HCT116 (cell line): ENCODE results near the gene OPCML. TPM values are rescaled to one million over a fixed set of nuclear protein-coding genes. Genes with fewer than 3 reads are reported as not detected.

Experiments used
- ATAC-seq: fragments of 200-7000 bp; cut with Tn5 transposase; 2 replicates; pipeline ENCODE4 v1.9.1; 2020; ENCODE audit warnings: mild to moderate bottlenecking, moderate library complexity
- BruUV-seq: library from RNA; stranded (reverse); fragments of 400-500 nt; replicated peaks from 2 replicates; lab custom pipeline; 2021; lab: Mats Ljungman, UMichigan
- CTCF ChIA-PET: fragments of 300-600 bp; sonication (Branson Sonifier 250); formaldehyde crosslinking; loops from one replicate; lab custom pipeline; 2021; ENCODE audit warnings: antibody characterized with exemption; lab: Charles Lee
- POLR2A ChIA-PET: fragments of 300-600, 350-600 bp; sonication (Branson Sonifier 250); formaldehyde crosslinking; loops from one replicate; lab custom pipeline; 2021; ENCODE audit warnings: antibody characterized with exemption; lab: Charles Lee
- RAD21 ChIA-PET, 2 experiments: fragments of 300-600 bp; sonication (Branson Sonifier 250); formaldehyde crosslinking; loops; one replicate each; lab custom pipeline; 2023; ENCODE audit warnings: low total read pairs in 2 of 2; ENCODE audit not compliant: uncharacterized antibody in 2 of 2, unreplicated experiment in 2 of 2, low non-redundant PET in 1 of 2; lab: Charles Lee
- DNase-seq: peaks from one replicate; pipeline ENCODE4 v3.0.0-alpha.2; 2010; ENCODE audit warnings: low read depth, low spot score
- H2AFZ ChIP-seq: fragments of 200-600 bp; shearing (Covaris generic), sonication (generic); 2 replicates; pipeline ENCODE4 v1.6.1; 2017; ENCODE audit warnings: low read depth, mixed run types, mixed read lengths, antibody characterized with exemption, low read length; ENCODE audit not compliant: poor library complexity, severe bottlenecking
- H3K27ac ChIP-seq: 2 replicates; pipeline ENCODE4 v1.5.1; 2012; ENCODE audit warnings: low read depth, low read length
- H3K27me3 ChIP-seq: fragments of 200-600 bp; sonication (generic); 2 replicates; pipeline ENCODE4 v1.6.1; 2016; ENCODE audit warnings: mixed run types, low read length, mixed read lengths; ENCODE audit not compliant: insufficient read depth
- H3K36me3 ChIP-seq, 2 experiments: fragments of 200-500 bp in 1 of 2; fragments of 200-600 bp in 1 of 2; sonication (Bioruptor generic) in 1 of 2; sonication (generic) in 1 of 2; 2 replicates each; pipeline versions ENCODE4 v1.5.1 to v1.6.1; 2014 to 2016; ENCODE audit warnings: low read length in 2 of 2, inconsistent platforms in 1 of 2, mixed read lengths in 1 of 2, mixed run types in 1 of 2; ENCODE audit not compliant: insufficient read depth in 2 of 2, control insufficient read depth in 1 of 2
- H3K4me1 ChIP-seq, 2 experiments: fragments of 200-600 bp in 1 of 2; sonication (generic) in 1 of 2; 2 replicates each; pipeline versions ENCODE4 v1.5.1 to v1.6.1; 2012 to 2017; ENCODE audit warnings: low read length in 2 of 2, inconsistent platforms in 1 of 2, mild to moderate bottlenecking in 1 of 2, mixed read lengths in 1 of 2, mixed run types in 1 of 2, moderate library complexity in 1 of 2; ENCODE audit not compliant: insufficient read depth in 2 of 2, control insufficient read depth in 1 of 2
- H3K4me2 ChIP-seq: fragments of 200-600 bp; sonication (generic); 2 replicates; pipeline ENCODE4 v1.6.1; 2017; ENCODE audit warnings: mixed run types, low read length, mixed read lengths
- H3K4me3 ChIP-seq, 2 experiments: fragments of 200-600 bp in 1 of 2; sonication (generic) in 1 of 2; replicated peaks in 1 of 2; 2 replicates each; pipeline ENCODE4 v1.5.1; 2011 to 2016; ENCODE audit warnings: low read length in 2 of 2, control low read depth in 1 of 2, low read depth in 1 of 2, mild to moderate bottlenecking in 1 of 2, mixed read lengths in 1 of 2, mixed run types in 1 of 2
- H3K79me2 ChIP-seq: fragments of 200-600 bp; sonication (generic); 2 replicates; pipeline ENCODE4 v1.6.1; 2017; ENCODE audit warnings: mild to moderate bottlenecking, mixed run types, low read length, moderate library complexity, mixed read lengths; ENCODE audit not compliant: insufficient read depth
- H3K9ac ChIP-seq: fragments of 200-600 bp; sonication (generic); 2 replicates; pipeline ENCODE4 v1.6.1; 2016; ENCODE audit warnings: low read length, mixed read lengths
- H3K9me2 ChIP-seq: fragments of 200-600 bp; sonication (generic), shearing (Covaris generic); 2 replicates; pipeline ENCODE4 v1.6.1; 2017; ENCODE audit warnings: mixed run types, mild to moderate bottlenecking, moderate library complexity; ENCODE audit not compliant: insufficient read depth
- H3K9me3 ChIP-seq, 2 experiments: fragments of 200-500 bp in 1 of 2; fragments of 200-600 bp in 1 of 2; sonication (Bioruptor generic) in 1 of 2; sonication (generic) in 1 of 2; 2 replicates each; pipeline ENCODE4 v1.6.1; 2014 to 2017; ENCODE audit warnings: low read length in 2 of 2, mixed read lengths in 2 of 2, inconsistent platforms in 1 of 2, low read depth in 1 of 2, mild to moderate bottlenecking in 1 of 2, mixed run types in 1 of 2, moderate library complexity in 1 of 2; ENCODE audit not compliant: control insufficient read depth in 1 of 2, insufficient read depth in 1 of 2
- H4K20me1 ChIP-seq: fragments of 200-600 bp; sonication (generic), shearing (Covaris generic); 2 replicates; pipeline ENCODE4 v1.6.1; 2017; ENCODE audit warnings: mixed run types, mild to moderate bottlenecking, moderate library complexity; ENCODE audit not compliant: insufficient read depth
- CBX3 ChIP-seq: IDR thresholded peaks from 2 replicates; pipeline ENCODE4 v1.6.1; 2012; ENCODE audit warnings: low read depth
- CEBPB ChIP-seq: IDR thresholded peaks from 2 replicates; pipeline ENCODE4 v1.6.1; 2012; ENCODE audit warnings: low read depth
- EGR1 ChIP-seq: IDR thresholded peaks from 2 replicates; pipeline ENCODE4 v1.6.1; 2012; ENCODE audit warnings: low read depth
- ELF1 ChIP-seq: IDR thresholded peaks from 2 replicates; pipeline ENCODE4 v1.6.1; 2012; ENCODE audit warnings: low read depth, borderline replicate concordance
- FOSL1 ChIP-seq: IDR thresholded peaks from 2 replicates; pipeline ENCODE4 v1.6.1; 2012; ENCODE audit warnings: low read depth
- POLR2AphosphoS5 ChIP-seq: IDR thresholded peaks from 2 replicates; pipeline ENCODE4 v1.6.1; 2011; ENCODE audit warnings: mild to moderate bottlenecking, low read depth, low read length, moderate library complexity
- RAD21 ChIP-seq: IDR thresholded peaks from 2 replicates; pipeline ENCODE4 v1.6.1; 2012; ENCODE audit warnings: low read depth, mild to moderate bottlenecking
- SIN3A ChIP-seq: IDR thresholded peaks from 2 replicates; pipeline ENCODE4 v1.6.1; 2012; ENCODE audit warnings: low read depth
- SP1 ChIP-seq: IDR thresholded peaks from 2 replicates; pipeline ENCODE4 v1.6.1; 2012; ENCODE audit warnings: low read depth
- SRF ChIP-seq: IDR thresholded peaks from 2 replicates; pipeline ENCODE4 v1.6.1; 2012; ENCODE audit warnings: low read depth
- TCF7L2 ChIP-seq: IDR thresholded peaks from 2 replicates; pipeline ENCODE4 v1.7.0; 2011; ENCODE audit warnings: borderline replicate concordance, inconsistent platforms; ENCODE audit not compliant: insufficient read depth, insufficient read length; ENCODE audit errors: extremely low read depth
- YY1 ChIP-seq: IDR thresholded peaks from 2 replicates; pipeline ENCODE4 v1.6.1; 2011; ENCODE audit warnings: low read length, low read depth, moderate library complexity, mild to moderate bottlenecking; ENCODE audit not compliant: insufficient replicate concordance; ENCODE audit errors: extremely low read depth
- ZFX ChIP-seq: fragments of 450-650 bp; IDR thresholded peaks from 2 replicates; pipeline ENCODE4 v1.6.1; 2017
- ZNF274 ChIP-seq: fragments of 200-500 bp; sonication (Bioruptor generic); IDR thresholded peaks from 2 replicates; pipeline ENCODE4 v1.6.1; 2014; ENCODE audit warnings: mild to moderate bottlenecking, low read depth, low read length, inconsistent platforms
- intact Hi-C: fragments of 100-400 bp; cut with micrococcal nuclease; formaldehyde crosslinking; loops from 2 replicates; pipeline ENCODE4 v1.10.0; 2022
- total RNA-seq: library from RNA; stranded (reverse); gene quantifications from one replicate; pipeline ENCODE4 v1.2.1, GENCODE V29; 2021; ENCODE audit not compliant: unreplicated experiment
- TF ChIP-seq, protein P1 (sequence below): IDR thresholded peaks from 2 replicates; pipeline ENCODE4 v1.6.1; 2012
- TF ChIP-seq, protein P2 (sequence below): IDR thresholded peaks from 2 replicates; pipeline ENCODE4 v1.6.1; 2011; ENCODE audit warnings: mild to moderate bottlenecking, low read length, moderate library complexity; ENCODE audit not compliant: insufficient replicate concordance; ENCODE audit errors: extremely low read depth
- TF ChIP-seq, protein P3 (sequence below): IDR thresholded peaks from 2 replicates; pipeline ENCODE4 v1.6.1; 2012
- TF ChIP-seq, protein P4 (sequence below): IDR thresholded peaks from 2 replicates; pipeline ENCODE4 v1.6.1; 2012; ENCODE audit warnings: low read depth

OPCML gene
- total RNA-seq, 1 experiment from 2014 or later, result not detected

DNA sequence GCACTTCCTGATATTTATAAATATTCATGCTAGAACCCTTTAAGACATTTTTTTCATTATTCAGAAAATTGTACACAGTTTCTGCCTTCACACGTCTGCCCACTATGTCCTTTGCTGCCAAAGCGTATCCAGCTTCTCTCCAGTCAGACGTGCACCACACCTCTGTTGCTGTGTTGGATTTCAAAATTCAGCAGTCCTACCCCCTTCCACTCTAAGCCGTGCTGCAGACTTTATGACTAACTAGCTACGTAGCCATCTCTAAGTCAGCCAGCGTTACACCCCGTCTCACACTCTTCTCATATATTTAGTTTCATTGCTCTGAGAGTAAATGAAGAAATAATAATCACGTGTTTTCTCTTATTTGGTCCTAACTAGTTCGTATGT is 28.2 kb upstream of the OPCML start:
- no peaks in the 10 kb centered on the region for H3K36me3 ChIP-seq
- no peaks in the 10 kb centered on the region for H4K20me1 ChIP-seq
- no peak overlapping the region for H3K9ac ChIP-seq
- H3K27me3 ChIP-seq, result no peaks in the 10 kb centered on the region
- H3K4me3 ChIP-seq, result no peak overlapping the region
- no peak overlapping the region for H3K4me2 ChIP-seq
- ChIA-PET CTCF (no interaction called here), POLR2A (no interaction called here), RAD21 (no interaction called here)
- intact Hi-C loops, result no loop called here
- no TSS peak for BruUV-seq
- no peak for ATAC-seq
- DNase-seq, result no peak
- no peak for TF ChIP-seq SIN3A
- TF ChIP-seq, protein P1, sequence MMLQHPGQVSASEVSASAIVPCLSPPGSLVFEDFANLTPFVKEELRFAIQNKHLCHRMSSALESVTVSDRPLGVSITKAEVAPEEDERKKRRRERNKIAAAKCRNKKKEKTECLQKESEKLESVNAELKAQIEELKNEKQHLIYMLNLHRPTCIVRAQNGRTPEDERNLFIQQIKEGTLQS, result no peak
- no peak for TF ChIP-seq ZFX
- TF ChIP-seq, protein P2, sequence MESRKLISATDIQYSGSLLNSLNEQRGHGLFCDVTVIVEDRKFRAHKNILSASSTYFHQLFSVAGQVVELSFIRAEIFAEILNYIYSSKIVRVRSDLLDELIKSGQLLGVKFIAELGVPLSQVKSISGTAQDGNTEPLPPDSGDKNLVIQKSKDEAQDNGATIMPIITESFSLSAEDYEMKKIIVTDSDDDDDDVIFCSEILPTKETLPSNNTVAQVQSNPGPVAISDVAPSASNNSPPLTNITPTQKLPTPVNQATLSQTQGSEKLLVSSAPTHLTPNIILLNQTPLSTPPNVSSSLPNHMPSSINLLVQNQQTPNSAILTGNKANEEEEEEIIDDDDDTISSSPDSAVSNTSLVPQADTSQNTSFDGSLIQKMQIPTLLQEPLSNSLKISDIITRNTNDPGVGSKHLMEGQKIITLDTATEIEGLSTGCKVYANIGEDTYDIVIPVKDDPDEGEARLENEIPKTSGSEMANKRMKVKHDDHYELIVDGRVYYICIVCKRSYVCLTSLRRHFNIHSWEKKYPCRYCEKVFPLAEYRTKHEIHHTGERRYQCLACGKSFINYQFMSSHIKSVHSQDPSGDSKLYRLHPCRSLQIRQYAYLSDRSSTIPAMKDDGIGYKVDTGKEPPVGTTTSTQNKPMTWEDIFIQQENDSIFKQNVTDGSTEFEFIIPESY, result no peak
- no peak for TF ChIP-seq CBX3
- TF ChIP-seq FOSL1, result no peak
- TF ChIP-seq, protein P3, sequence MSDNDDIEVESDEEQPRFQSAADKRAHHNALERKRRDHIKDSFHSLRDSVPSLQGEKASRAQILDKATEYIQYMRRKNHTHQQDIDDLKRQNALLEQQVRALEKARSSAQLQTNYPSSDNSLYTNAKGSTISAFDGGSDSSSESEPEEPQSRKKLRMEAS, result no peak
- no peak for TF ChIP-seq YY1
- no peak for TF ChIP-seq RAD21
- no peak for TF ChIP-seq CEBPB
- no peak for TF ChIP-seq EGR1
- no peak for TF ChIP-seq POLR2AphosphoS5
- TF ChIP-seq ZNF274, result no peak
- no peak for TF ChIP-seq SRF
- no peak for TF ChIP-seq ELF1
- no peak for TF ChIP-seq SP1
- TF ChIP-seq, protein P4, sequence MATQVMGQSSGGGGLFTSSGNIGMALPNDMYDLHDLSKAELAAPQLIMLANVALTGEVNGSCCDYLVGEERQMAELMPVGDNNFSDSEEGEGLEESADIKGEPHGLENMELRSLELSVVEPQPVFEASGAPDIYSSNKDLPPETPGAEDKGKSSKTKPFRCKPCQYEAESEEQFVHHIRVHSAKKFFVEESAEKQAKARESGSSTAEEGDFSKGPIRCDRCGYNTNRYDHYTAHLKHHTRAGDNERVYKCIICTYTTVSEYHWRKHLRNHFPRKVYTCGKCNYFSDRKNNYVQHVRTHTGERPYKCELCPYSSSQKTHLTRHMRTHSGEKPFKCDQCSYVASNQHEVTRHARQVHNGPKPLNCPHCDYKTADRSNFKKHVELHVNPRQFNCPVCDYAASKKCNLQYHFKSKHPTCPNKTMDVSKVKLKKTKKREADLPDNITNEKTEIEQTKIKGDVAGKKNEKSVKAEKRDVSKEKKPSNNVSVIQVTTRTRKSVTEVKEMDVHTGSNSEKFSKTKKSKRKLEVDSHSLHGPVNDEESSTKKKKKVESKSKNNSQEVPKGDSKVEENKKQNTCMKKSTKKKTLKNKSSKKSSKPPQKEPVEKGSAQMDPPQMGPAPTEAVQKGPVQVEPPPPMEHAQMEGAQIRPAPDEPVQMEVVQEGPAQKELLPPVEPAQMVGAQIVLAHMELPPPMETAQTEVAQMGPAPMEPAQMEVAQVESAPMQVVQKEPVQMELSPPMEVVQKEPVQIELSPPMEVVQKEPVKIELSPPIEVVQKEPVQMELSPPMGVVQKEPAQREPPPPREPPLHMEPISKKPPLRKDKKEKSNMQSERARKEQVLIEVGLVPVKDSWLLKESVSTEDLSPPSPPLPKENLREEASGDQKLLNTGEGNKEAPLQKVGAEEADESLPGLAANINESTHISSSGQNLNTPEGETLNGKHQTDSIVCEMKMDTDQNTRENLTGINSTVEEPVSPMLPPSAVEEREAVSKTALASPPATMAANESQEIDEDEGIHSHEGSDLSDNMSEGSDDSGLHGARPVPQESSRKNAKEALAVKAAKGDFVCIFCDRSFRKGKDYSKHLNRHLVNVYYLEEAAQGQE, result no peak
- TF ChIP-seq TCF7L2, result no peak
- H3K79me2 ChIP-seq, result no peaks in the 10 kb centered on the region
- H2AFZ ChIP-seq, result no peak overlapping the region
- no peak overlapping the region for H3K27ac ChIP-seq
- no peaks in the 10 kb centered on the region for H3K4me1 ChIP-seq
- H3K9me2 ChIP-seq, result no peaks in the 10 kb centered on the region
- H3K9me3 ChIP-seq, result peaks cover 0 to 3% of the 10 kb centered on the region in 2 experiments; a peak in 2 of 4 replicates
